GM21786 (cell line): ENCODE data around the gene SMPDL3B.

Experiments
- ATAC-seq: cut with Tn5 transposase; IDR thresholded peaks from one replicate; pipeline ENCODE4 v1.9.1; 2021; ENCODE audit not compliant: unreplicated experiment

SMPDL3B gene

GRCh38 chr1:27934818-27935549 is at the start of gene SMPDL3B:
Gene SMPDL3B, plus strand, starts transcription at chr1:27935000. Its CDS starts 184 bp downstream, at chr1:27935184.
- no peak for ATAC-seq

GRCh38 chr1:27885114-27885528 is 49.7 kb upstream of the SMPDL3B start:
- no peak for ATAC-seq

GRCh38 chr1:27885621-27886352 is 49.0 kb upstream of the SMPDL3B start:
- no peak for ATAC-seq

- no peak for ATAC-seq
These were observed 48.5 kb upstream of the SMPDL3B start for GRCh38 chr1:27886353-27886679.

- no peak for ATAC-seq
These were observed 48.1 kb upstream of the SMPDL3B start for GRCh38 chr1:27886744-27887143.

- ATAC-seq, result no peak
These were observed 47.4 kb upstream of the SMPDL3B start for GRCh38 chr1:27887215-27888021.

GRCh38 chr1:27889506-27889905 is 45.3 kb upstream of the SMPDL3B start:
- ATAC-seq, result no peak

- peak; percentile 52 for ATAC-seq
These were observed 43.5 kb upstream of the SMPDL3B start for GRCh38 chr1:27891196-27891889.

GRCh38 chr1:27894521-27894920 is 40.3 kb upstream of the SMPDL3B start:
- no peak for ATAC-seq

GRCh38 chr1:27906759-27907158 is 28.0 kb upstream of the SMPDL3B start:
- ATAC-seq, result no peak

- no peak for ATAC-seq
These were observed 22.4 kb upstream of the SMPDL3B start for GRCh38 chr1:27912429-27912828.

- no peak for ATAC-seq
These were observed 19.7 kb upstream of the SMPDL3B start for GRCh38 chr1:27915082-27915575.

- ATAC-seq, result no peak
These were observed 12.5 kb upstream of the SMPDL3B start for GRCh38 chr1:27922272-27922671.

- no peak for ATAC-seq
These were observed 6.4 kb upstream of the SMPDL3B start for GRCh38 chr1:27928216-27928954.

GRCh38 chr1:27931184-27931583 is 3.6 kb upstream of the SMPDL3B start:
- ATAC-seq, result no peak

- no peak for ATAC-seq
These were observed 3.0 kb upstream of the SMPDL3B start for GRCh38 chr1:27931759-27932158.

GRCh38 chr1:27935721-27936120 is 921 bp downstream of the SMPDL3B start:
- no peak for ATAC-seq

- no peak for ATAC-seq
These were observed 1.6 kb downstream of the SMPDL3B start for GRCh38 chr1:27936370-27936769.

GRCh38 chr1:27937524-27937836 is 2.7 kb downstream of the SMPDL3B start:
- ATAC-seq, result no peak

GRCh38 chr1:27938488-27938887 is 3.7 kb downstream of the SMPDL3B start:
- no peak for ATAC-seq
